Osteocyte (in vitro differentiated cells): ENCODE measurements around the gene BSCL2. TPM values are rescaled to one million over a fixed set of nuclear protein-coding genes. Genes with fewer than 3 reads are reported as not detected.
"Not testable (repeated sequence)": the region's sequence is repeated elsewhere in the genome, so short reads cannot be mapped to it uniquely, and the experiment has no call there.

Experiments
- DNase-seq: peaks from one replicate; pipeline ENCODE4 v3.0.0; 2021; ENCODE audit warnings: mixed read lengths; ENCODE audit not compliant: unreplicated experiment; ENCODE audit errors: extremely low spot score
- H3K27ac Mint-ChIP-seq: one replicate; pipeline ENCODE4 v1.8.0; 2021; ENCODE audit warnings: mild to moderate bottlenecking, mixed read lengths; ENCODE audit not compliant: unreplicated experiment
- H3K27me3 Mint-ChIP-seq: one replicate; pipeline ENCODE4 v1.8.0; 2021; ENCODE audit warnings: mixed read lengths; ENCODE audit not compliant: unreplicated experiment
- H3K36me3 Mint-ChIP-seq: one replicate; pipeline ENCODE4 v1.8.0; 2021; ENCODE audit warnings: mixed read lengths; ENCODE audit not compliant: unreplicated experiment
- H3K4me1 Mint-ChIP-seq: one replicate; pipeline ENCODE4 v1.8.0; 2021; ENCODE audit warnings: mixed read lengths; ENCODE audit not compliant: unreplicated experiment
- H3K4me3 Mint-ChIP-seq: one replicate; pipeline ENCODE4 v1.8.0; 2021; ENCODE audit warnings: mild to moderate bottlenecking, moderate library complexity, mixed read lengths; ENCODE audit not compliant: unreplicated experiment
- H3K9me3 Mint-ChIP-seq: one replicate; pipeline ENCODE4 v1.8.0; 2021; ENCODE audit warnings: mixed read lengths; ENCODE audit not compliant: unreplicated experiment
- total RNA-seq: library from RNA; stranded (reverse); gene quantifications from 2 replicates; pipeline ENCODE4 v1.2.1, GENCODE V29; 2021
- TF ChIP-seq, protein P1 (sequence below): fragments of 200-600 bp; sonication (generic); IDR thresholded peaks from 2 replicates; pipeline ENCODE4 v1.5.0; 2021; ENCODE audit warnings: antibody characterized with exemption, mild to moderate bottlenecking, moderate library complexity

The BSCL2 gene
- total RNA-seq, 1 donor from 2014 or later: 54.1 TPM

DNA sequence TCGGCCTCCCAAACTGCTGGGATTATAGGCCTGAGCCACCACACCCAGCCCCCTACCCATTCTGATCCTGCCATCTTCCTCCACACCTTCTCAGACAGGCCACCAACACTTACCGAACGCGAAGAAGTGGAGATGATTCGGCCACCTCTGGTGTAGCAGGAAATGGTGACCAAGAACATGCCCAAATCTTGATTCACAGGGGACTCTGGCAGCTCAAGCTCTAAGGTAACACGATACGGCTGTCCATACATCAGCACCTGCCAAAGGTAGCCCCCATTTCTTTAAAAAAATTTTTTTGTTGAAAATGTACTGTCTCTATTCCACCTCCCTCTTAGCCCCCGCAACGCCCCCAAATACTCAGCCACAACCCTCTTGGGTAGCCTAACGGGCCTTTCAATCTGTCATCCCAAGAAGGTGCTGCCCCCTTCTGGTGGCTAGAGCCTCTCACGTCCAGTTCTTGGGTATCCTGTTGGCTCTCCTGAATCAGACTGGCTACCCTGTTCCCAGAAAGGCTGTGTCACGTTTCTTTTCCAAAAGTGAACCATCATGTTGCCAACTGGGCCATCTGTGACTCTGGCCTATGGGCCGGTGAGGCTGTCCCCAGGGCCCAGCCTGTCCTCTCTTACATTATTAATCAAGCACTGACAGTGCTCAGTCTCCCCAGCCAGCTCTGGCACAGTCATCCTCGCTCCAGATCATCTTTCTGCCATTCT, 12.6 kb downstream of the BSCL2 start:
- Mint-ChIP-seq H3K27ac (no peak overlapping the region), H3K27me3 (no peaks in the 10 kb centered on the region)
- no peak for DNase-seq

DNA sequence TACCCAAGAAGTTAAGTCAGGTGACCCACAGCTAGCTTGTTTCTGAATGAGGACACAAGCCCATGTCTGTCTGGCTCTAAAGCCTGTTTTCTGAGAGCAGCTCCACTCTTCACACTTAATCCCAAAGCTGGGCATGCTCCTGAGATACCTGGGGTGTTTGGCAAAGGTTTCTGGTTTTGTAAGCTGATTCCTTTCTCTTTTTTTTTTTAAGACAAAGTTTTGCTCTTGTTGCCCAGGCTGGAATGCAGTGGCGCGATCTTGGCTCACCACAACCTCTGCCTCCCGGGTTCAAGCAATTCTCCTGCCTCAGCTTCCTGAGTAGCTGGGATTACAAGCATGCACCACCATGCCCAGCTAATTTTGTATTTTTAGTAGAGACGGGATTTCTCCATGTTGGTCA, 13.6 kb downstream of the BSCL2 start:
- not testable (repeated sequence) for H3K4me1 Mint-ChIP-seq

More for the DNA sequence above, 12.6 kb downstream of the BSCL2 start:
- H3K36me3 Mint-ChIP-seq: peaks cover 19% of the 10 kb centered on the region
- H3K4me1 Mint-ChIP-seq: peaks cover 4% of the 10 kb centered on the region
- H3K4me3 Mint-ChIP-seq: no peak overlapping the region
- no peaks in the 10 kb centered on the region for H3K9me3 Mint-ChIP-seq
- TF ChIP-seq, protein P1, sequence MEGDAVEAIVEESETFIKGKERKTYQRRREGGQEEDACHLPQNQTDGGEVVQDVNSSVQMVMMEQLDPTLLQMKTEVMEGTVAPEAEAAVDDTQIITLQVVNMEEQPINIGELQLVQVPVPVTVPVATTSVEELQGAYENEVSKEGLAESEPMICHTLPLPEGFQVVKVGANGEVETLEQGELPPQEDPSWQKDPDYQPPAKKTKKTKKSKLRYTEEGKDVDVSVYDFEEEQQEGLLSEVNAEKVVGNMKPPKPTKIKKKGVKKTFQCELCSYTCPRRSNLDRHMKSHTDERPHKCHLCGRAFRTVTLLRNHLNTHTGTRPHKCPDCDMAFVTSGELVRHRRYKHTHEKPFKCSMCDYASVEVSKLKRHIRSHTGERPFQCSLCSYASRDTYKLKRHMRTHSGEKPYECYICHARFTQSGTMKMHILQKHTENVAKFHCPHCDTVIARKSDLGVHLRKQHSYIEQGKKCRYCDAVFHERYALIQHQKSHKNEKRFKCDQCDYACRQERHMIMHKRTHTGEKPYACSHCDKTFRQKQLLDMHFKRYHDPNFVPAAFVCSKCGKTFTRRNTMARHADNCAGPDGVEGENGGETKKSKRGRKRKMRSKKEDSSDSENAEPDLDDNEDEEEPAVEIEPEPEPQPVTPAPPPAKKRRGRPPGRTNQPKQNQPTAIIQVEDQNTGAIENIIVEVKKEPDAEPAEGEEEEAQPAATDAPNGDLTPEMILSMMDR: peak; percentile 83

DNA sequence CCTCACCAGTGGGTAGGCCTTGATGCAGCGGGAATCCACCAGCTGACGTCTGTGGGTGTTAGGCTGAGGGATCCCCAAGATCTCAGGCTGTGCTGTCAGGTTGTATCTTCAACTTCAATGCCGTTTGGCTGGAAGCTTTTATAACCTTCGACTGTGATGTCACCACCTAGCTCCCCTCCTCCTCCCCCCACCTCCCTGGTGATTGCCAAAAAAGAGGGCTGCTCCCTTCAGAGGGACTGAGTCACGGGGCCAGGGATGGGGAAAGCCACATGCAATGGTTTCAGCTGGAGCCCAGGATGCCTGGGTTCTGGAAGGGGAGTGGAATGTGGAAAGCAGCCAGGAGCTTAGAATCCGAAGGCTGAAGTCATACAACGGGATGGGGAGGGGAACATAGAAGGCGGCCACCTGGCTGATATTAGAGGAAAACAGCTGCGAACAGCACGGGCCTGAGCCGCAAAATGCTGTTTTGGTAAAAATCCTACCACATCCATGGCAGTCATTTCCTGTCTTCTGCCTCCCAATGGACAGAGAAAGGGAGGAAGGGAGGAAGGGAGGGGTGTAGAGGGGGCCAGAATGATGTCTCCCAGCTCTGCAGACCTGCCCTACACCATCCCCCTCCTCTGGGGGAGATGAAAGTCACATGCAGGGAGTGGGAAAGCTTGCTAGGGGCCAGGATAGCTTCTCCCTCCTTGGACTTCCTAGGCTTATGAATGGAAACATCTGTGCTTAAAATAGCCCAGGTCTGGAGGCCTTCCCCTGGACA, 17.6 kb downstream of the BSCL2 start, which contains the start of gene LRRN4CL:
Gene LRRN4CL, minus strand, starts transcription at position 110 of the 763 bp plus-strand sequence. CDS start 1,022 bp downstream, outside the sequence.
- H3K4me3 Mint-ChIP-seq: peak within 1 kb of the TSS; percentile 32
- H3K36me3 Mint-ChIP-seq: peaks cover 19% of the 10 kb centered on the region
- peak within 1 kb of the TSS; percentile 63 for H3K27ac Mint-ChIP-seq
- H3K9me3 Mint-ChIP-seq: no peaks in the 10 kb centered on the region
- H3K4me1 Mint-ChIP-seq: peaks cover 9% of the 10 kb centered on the region
- H3K27me3 Mint-ChIP-seq: no peaks in the 10 kb centered on the region
- DNase-seq: no peak
- TF ChIP-seq, protein P1: no peak

More for the DNA sequence above, 13.6 kb downstream of the BSCL2 start:
- not testable (repeated sequence) for H3K4me3 Mint-ChIP-seq, DNase-seq, H3K27me3 Mint-ChIP-seq, H3K27ac Mint-ChIP-seq, H3K9me3 Mint-ChIP-seq
- H3K36me3 Mint-ChIP-seq: peaks cover 19% of the 10 kb centered on the region

DNA sequence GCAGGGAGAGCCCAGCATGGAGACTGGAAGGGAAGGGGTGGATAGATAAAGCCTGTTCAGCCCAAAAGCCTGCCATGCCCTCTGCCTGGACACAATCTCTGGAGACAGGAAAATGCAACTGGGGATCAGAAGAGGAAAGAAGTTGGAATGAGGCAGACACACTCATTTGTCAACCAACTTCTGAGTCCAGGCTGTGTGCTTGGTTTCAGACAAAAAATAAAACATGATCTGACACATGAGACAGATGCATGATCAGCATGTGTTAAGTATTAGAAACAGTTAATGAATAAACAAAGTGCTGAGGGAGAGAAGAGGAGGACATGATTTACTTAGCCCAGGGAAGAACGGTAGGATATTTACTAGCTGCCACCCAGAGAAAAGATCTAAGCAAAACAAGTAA, 18.7 kb downstream of the BSCL2 start:
- H3K36me3 Mint-ChIP-seq: peaks cover 19% of the 10 kb centered on the region
- TF ChIP-seq, protein P1: no peak
- no peak overlapping the region for H3K27ac Mint-ChIP-seq
- H3K9me3 Mint-ChIP-seq: no peaks in the 10 kb centered on the region
- H3K27me3 Mint-ChIP-seq: no peaks in the 10 kb centered on the region
- H3K4me1 Mint-ChIP-seq: peaks cover 9% of the 10 kb centered on the region
- DNase-seq: no peak
- no peak overlapping the region for H3K4me3 Mint-ChIP-seq

DNA sequence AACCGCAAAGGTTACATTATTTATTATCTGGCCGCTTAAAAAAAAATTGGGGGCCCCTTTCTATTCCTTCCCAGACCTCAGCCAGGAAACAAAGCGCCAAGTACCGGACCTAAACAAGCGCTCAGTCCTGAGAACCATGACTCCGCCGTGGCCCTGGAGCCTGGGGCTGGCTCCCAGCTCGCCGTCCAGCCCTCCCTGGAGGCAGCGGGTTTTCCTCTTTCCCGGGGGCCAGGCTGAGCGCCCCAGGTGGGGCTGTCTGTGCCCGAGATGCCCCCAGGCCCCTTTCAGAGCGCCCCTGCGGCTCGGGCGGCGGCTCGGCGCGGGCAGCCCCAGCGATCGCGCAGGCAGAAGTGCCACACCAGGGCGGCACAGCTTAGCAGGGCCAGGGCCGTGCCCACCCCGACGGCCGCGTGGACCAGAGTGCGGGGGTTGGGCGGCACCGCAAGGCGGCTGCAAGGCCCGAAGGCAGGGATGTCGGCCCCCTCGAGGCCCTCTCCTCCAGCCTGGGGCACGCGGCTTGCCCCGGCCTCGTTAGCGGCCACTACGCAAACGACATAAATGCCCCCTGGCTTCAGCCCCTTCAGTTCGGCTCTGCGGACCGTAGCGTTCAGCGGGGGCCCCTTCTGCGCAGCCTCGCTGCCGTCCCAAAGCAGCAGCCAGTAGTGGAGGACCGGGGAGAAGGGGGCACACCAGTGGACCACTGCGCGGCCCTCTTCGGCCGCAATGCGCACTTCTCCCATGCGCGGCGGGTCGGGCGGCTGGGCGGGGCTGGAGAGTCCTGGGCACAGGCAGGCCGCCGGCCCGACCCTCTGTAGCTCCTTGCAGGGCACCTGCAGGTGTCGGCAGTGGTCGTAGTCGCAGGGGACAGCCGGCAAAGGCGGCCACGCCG, 19.5 kb downstream of the BSCL2 start:
- peaks cover 16% of the 10 kb centered on the region for H3K36me3 Mint-ChIP-seq
- H3K4me3 Mint-ChIP-seq: no peak overlapping the region
- no peaks in the 10 kb centered on the region for H3K9me3 Mint-ChIP-seq
- peaks cover 9% of the 10 kb centered on the region for H3K4me1 Mint-ChIP-seq
- no peaks in the 10 kb centered on the region for H3K27me3 Mint-ChIP-seq
- TF ChIP-seq, protein P1: no peak
- no peak for DNase-seq
- no peak overlapping the region for H3K27ac Mint-ChIP-seq
